ENCODE results near the gene ACTMAP. TPM values are rescaled to one million over a fixed set of nuclear protein-coding genes. Genes with fewer than 3 reads are reported as not detected.
A peak's percentile ranks its signal among the peaks of the same experiment; 100 is the strongest.
"Not testable (repeated sequence)": the region's sequence is repeated elsewhere in the genome, so short reads cannot be mapped to it uniquely, and the experiment has no call there.

ACTMAP gene
- total RNA-seq, 4 donors from 2014 or later: 2.5 to 7.1 (median 4.3) TPM

- Histone ChIP-seq H3K4me3 (no peak overlapping the region), H3K27me3 (no peaks in the 10 kb centered on the region), H3K4me1 (peaks cover 0 to 20% (median 2%) of the 10 kb centered on the region in 4 donors), H3K9me3 (no peaks in the 10 kb centered on the region), H3K36me3 (peaks cover 7 to 100% (median 36%) of the 10 kb centered on the region in 3 donors), H3K27ac (peak overlapping the region in 2 of 4 donors; percentile 8 to 9)
- WGBS, 2 donors: 87% methylated on average over 11 of the region's 11 CpGs
- TF ChIP-seq CTCF (IDR thresholded peaks at IDR 0.05) (no peak), EP300 (IDR thresholded peaks at IDR 0.05) (no peak), POLR2A (IDR thresholded peaks at IDR 0.05) (no peak)
- DNase-seq (ENCODE audit: low spot score in 2 of 2): no peak
Observed at GRCh38 chr19:40735013-40735771, 15.1 kb downstream of the ACTMAP start.

GRCh38 chr19:40733149-40733548, 17.1 kb downstream of the ACTMAP start:
- Histone ChIP-seq H3K4me3 (no peak overlapping the region), H3K27me3 (no peaks in the 10 kb centered on the region), H3K27ac (no peak overlapping the region), H3K9me3 (no peaks in the 10 kb centered on the region), H3K4me1 (peaks cover 0 to 4% (median 2%) of the 10 kb centered on the region in 4 donors), H3K36me3 (peaks cover 7 to 100% (median 54%) of the 10 kb centered on the region in 3 donors)
- DNase-seq (ENCODE audit: low spot score in 2 of 2): no peak
- 88 to 92% methylated on average over 13 of the region's 13 CpGs for WGBS, 2 donors
- TF ChIP-seq POLR2A (IDR thresholded peaks at IDR 0.05) (no peak), EP300 (IDR thresholded peaks at IDR 0.05) (no peak), CTCF (IDR thresholded peaks at IDR 0.05) (no peak)

GRCh38 chr19:40732304-40732703, 18.0 kb downstream of the ACTMAP start:
- not testable (repeated sequence) for H3K27me3 ChIP-seq; H3K27ac ChIP-seq; H3K9me3 ChIP-seq; H3K4me3 ChIP-seq; H3K4me1 ChIP-seq; DNase-seq (ENCODE audit: low spot score in 2 of 2)
- 92 to 93% methylated on average over 16 of the region's 16 CpGs for WGBS, 2 donors
- H3K36me3 ChIP-seq: peaks cover 7 to 100% (median 61%) of the 10 kb centered on the region in 3 donors

- DNase-seq (ENCODE audit: low spot score in 2 of 2); H3K9me3 ChIP-seq; H3K27ac ChIP-seq; H3K4me3 ChIP-seq; H3K27me3 ChIP-seq: not testable (repeated sequence)
- Histone ChIP-seq H3K4me1 (peaks cover 0 to 14% (median 6%) of the 10 kb centered on the region in 4 donors), H3K36me3 (peaks cover 4 to 100% (median 64%) of the 10 kb centered on the region in 3 donors)
- WGBS, 2 donors: 90 to 92% methylated on average over 5 of the region's 5 CpGs
Observed at GRCh38 chr19:40730065-40730464, 20.2 kb downstream of the ACTMAP start.

GRCh38 chr19:40726279-40726678, 24.0 kb downstream of the ACTMAP start:
- Histone ChIP-seq H3K36me3 (peaks cover 6 to 87% (median 50%) of the 10 kb centered on the region in 3 donors), H3K27me3 (no peaks in the 10 kb centered on the region), H3K4me1 (peaks cover 0 to 47% (median 33%) of the 10 kb centered on the region in 4 donors), H3K9me3 (peaks cover 0 to 3% (median 0%) of the 10 kb centered on the region in 4 donors), H3K4me3 (no peak overlapping the region), H3K27ac (peak overlapping the region in 2 of 4 donors; percentile 52 to 77)
- TF ChIP-seq POLR2A (IDR thresholded peaks at IDR 0.05) (no peak), CTCF (IDR thresholded peaks at IDR 0.05) (no peak), EP300 (IDR thresholded peaks at IDR 0.05) (no peak)
- 69 to 75% methylated on average over 4 of the region's 4 CpGs for WGBS, 2 donors
- no peak for DNase-seq (ENCODE audit: low spot score in 2 of 2)

- no peak for DNase-seq (ENCODE audit: low spot score in 2 of 2)
- TF ChIP-seq POLR2A (IDR thresholded peaks at IDR 0.05) (no peak), EP300 (IDR thresholded peaks at IDR 0.05) (no peak), CTCF (IDR thresholded peaks at IDR 0.05) (no peak)
- peak overlapping the region in 3 of 4 donors; percentile 3 to 77 (median 52) for H3K27ac ChIP-seq
- peaks cover 0 to 3% (median 0%) of the 10 kb centered on the region in 4 donors for H3K9me3 ChIP-seq
- H3K27me3 ChIP-seq: no peaks in the 10 kb centered on the region
- 74 to 84% methylated on average over 3 of the region's 3 CpGs for WGBS, 2 donors
- peaks cover 0 to 59% (median 39%) of the 10 kb centered on the region in 4 donors for H3K4me1 ChIP-seq
- H3K36me3 ChIP-seq: peaks cover 3 to 73% (median 37%) of the 10 kb centered on the region in 3 donors
- H3K4me3 ChIP-seq: no peak overlapping the region
Observed at GRCh38 chr19:40724855-40725254, 25.4 kb downstream of the ACTMAP start.
